ENCODE results near the gene THY1.
"Not testable (repeated sequence)": the region's sequence is repeated elsewhere in the genome, so short reads cannot be mapped to it uniquely, and the experiment has no call there.

Gene THY1

GRCh38 chr11:119422809-119423508, at the start of gene THY1:
Gene THY1, minus strand, starts transcription at chr11:119423172. Its CDS starts 2,267 bp downstream, at chr11:119420905.
- DNase-seq (ENCODE audit: low read depth), result no peak

GRCh38 chr11:119472186-119472855, 49.3 kb upstream of the THY1 start:
- DNase-seq (ENCODE audit: low read depth), result no peak

GRCh38 chr11:119471329-119471728, 48.4 kb upstream of the THY1 start:
- DNase-seq (ENCODE audit: low read depth), result no peak

- no peak for DNase-seq (ENCODE audit: low read depth)
Observed at GRCh38 chr11:119470317-119471291, 47.6 kb upstream of the THY1 start.

- DNase-seq (ENCODE audit: low read depth), result no peak
Observed at GRCh38 chr11:119469506-119469905, 46.5 kb upstream of the THY1 start.

GRCh38 chr11:119468511-119468910, 45.5 kb upstream of the THY1 start:
- DNase-seq (ENCODE audit: low read depth), result no peak

GRCh38 chr11:119461229-119461963, 38.4 kb upstream of the THY1 start:
- DNase-seq (ENCODE audit: low read depth), result no peak

- DNase-seq (ENCODE audit: low read depth), result no peak
Observed at GRCh38 chr11:119460582-119460981, 37.6 kb upstream of the THY1 start.

GRCh38 chr11:119460097-119460496, 37.1 kb upstream of the THY1 start:
- DNase-seq (ENCODE audit: low read depth), result no peak

- DNase-seq (ENCODE audit: low read depth), result no peak
Observed at GRCh38 chr11:119459293-119459976, 36.5 kb upstream of the THY1 start.

GRCh38 chr11:119455708-119456107, 32.7 kb upstream of the THY1 start:
- DNase-seq (ENCODE audit: low read depth), result not testable (repeated sequence)

GRCh38 chr11:119455241-119455640, 32.3 kb upstream of the THY1 start:
- not testable (repeated sequence) for DNase-seq (ENCODE audit: low read depth)

GRCh38 chr11:119453881-119454280, 30.9 kb upstream of the THY1 start:
- DNase-seq (ENCODE audit: low read depth), result no peak

GRCh38 chr11:119450590-119451326, 27.8 kb upstream of the THY1 start:
- no peak for DNase-seq (ENCODE audit: low read depth)

GRCh38 chr11:119449498-119449897, 26.5 kb upstream of the THY1 start:
- no peak for DNase-seq (ENCODE audit: low read depth)

GRCh38 chr11:119448380-119448779, 25.4 kb upstream of the THY1 start:
- no peak for DNase-seq (ENCODE audit: low read depth)

- no peak for DNase-seq (ENCODE audit: low read depth)
Observed at GRCh38 chr11:119447664-119448242, 24.8 kb upstream of the THY1 start.

GRCh38 chr11:119446871-119447663, 24.1 kb upstream of the THY1 start:
- DNase-seq (ENCODE audit: low read depth), result no peak

- no peak for DNase-seq (ENCODE audit: low read depth)
Observed at GRCh38 chr11:119446434-119446833, 23.5 kb upstream of the THY1 start.

All from stimulated activated CD4-positive, alpha-beta T cell treated with anti-CD3 and anti-CD28 coated beads, Interleukin-2, amount 100 ng/mL, for 4 hours (primary cell).